CD14-positive monocyte (primary cell): Measurements from ENCODE around the gene LRWD1. TPM values are rescaled to one million over a fixed set of nuclear protein-coding genes. Genes with fewer than 3 reads are reported as not detected.
A peak's percentile ranks its signal among the peaks of the same experiment; 100 is the strongest.

Source experiments
- DNase-seq, 3 donors: peaks; one replicate each; pipeline ENCODE4 v3.0.0-alpha.2; 2011 to 2022
- H2AFZ ChIP-seq: 2 replicates; pipeline ENCODE4 v1.6.0; 2012; ENCODE audit warnings: mild to moderate bottlenecking, low read depth, low read length, inconsistent platforms; ENCODE audit not compliant: insufficient read depth, poor library complexity, severe bottlenecking
- H3K27ac ChIP-seq, 2 donors: 1 replicate in 1 of 2; 2 replicates in 1 of 2; pipeline ENCODE4 v1.5.1; 2012 to 2013; ENCODE audit warnings: low read length in 2 of 2, control low read depth in 1 of 2, inconsistent platforms in 1 of 2, low read depth in 1 of 2, mild to moderate bottlenecking in 1 of 2
- H3K27me3 ChIP-seq, 2 donors: one replicate each; pipeline versions ENCODE4 v1.6.0 to v1.6.1; 2011 to 2013; ENCODE audit warnings: low read length in 2 of 2; ENCODE audit not compliant: control insufficient read depth in 2 of 2, insufficient read depth in 2 of 2
- H3K36me3 ChIP-seq, 2 donors: replicated peaks in 1 of 2; 1 replicate in 1 of 2; 2 replicates in 1 of 2; pipeline versions ENCODE4 v1.5.1 to v1.6.1; 2012 to 2013; ENCODE audit warnings: low read length in 2 of 2, control low read depth in 1 of 2, inconsistent platforms in 1 of 2, mild to moderate bottlenecking in 1 of 2; ENCODE audit not compliant: insufficient read depth in 2 of 2, control insufficient read depth in 1 of 2
- H3K4me1 ChIP-seq, 2 donors: 1 replicate in 1 of 2; 2 replicates in 1 of 2; pipeline versions ENCODE4 v1.5.1 to v1.6.1; 2012 to 2013; ENCODE audit warnings: low read length in 2 of 2, control low read depth in 1 of 2, inconsistent platforms in 1 of 2, mild to moderate bottlenecking in 1 of 2, moderate library complexity in 1 of 2; ENCODE audit not compliant: insufficient read depth in 2 of 2, control insufficient read depth in 1 of 2
- H3K4me2 ChIP-seq: replicated peaks from 2 replicates; pipeline ENCODE3; 2012; ENCODE audit warnings: low read length, moderate library complexity, mild to moderate bottlenecking; ENCODE audit not compliant: poor library complexity, severe bottlenecking; ENCODE audit errors: extremely low read depth
- H3K4me3 ChIP-seq, 3 experiments: fragments of 200-600 bp in 1 of 3; sonication (generic) in 1 of 3; replicated peaks in 1 of 3; 1 replicate in 2 of 3; 2 replicates in 1 of 3; pipeline ENCODE4 v1.5.1; 2011 to 2013; ENCODE audit warnings: low read length in 3 of 3, mild to moderate bottlenecking in 3 of 3, control low read depth in 2 of 3, low read depth in 2 of 3, inconsistent platforms in 1 of 3, moderate library complexity in 1 of 3
- H3K79me2 ChIP-seq: 2 replicates; pipeline ENCODE4 v1.6.0; 2012; ENCODE audit warnings: mild to moderate bottlenecking, control low read depth, inconsistent platforms, low read length, moderate library complexity; ENCODE audit not compliant: insufficient read depth
- H3K9ac ChIP-seq: 2 replicates; pipeline ENCODE4 v1.6.0; 2017; ENCODE audit warnings: low read length, mild to moderate bottlenecking; ENCODE audit not compliant: insufficient read depth, poor library complexity, severe bottlenecking
- H3K9me3 ChIP-seq, 2 donors: replicated peaks in 1 of 2; 1 replicate in 1 of 2; 2 replicates in 1 of 2; pipeline versions ENCODE4 v1.5.1 to v1.6.1; 2012 to 2013; ENCODE audit warnings: low read length in 2 of 2, control low read depth in 1 of 2; ENCODE audit not compliant: control insufficient read depth in 1 of 2, insufficient read depth in 1 of 2
- H4K20me1 ChIP-seq: 2 replicates; pipeline ENCODE4 v1.6.0; 2012; ENCODE audit warnings: mild to moderate bottlenecking, low read length, control low read depth, moderate library complexity; ENCODE audit not compliant: insufficient read depth
- H3K27ac Mint-ChIP-seq, 7 donors: one replicate each; pipeline ENCODE4 v1.8.0; 2020; ENCODE audit warnings: mild to moderate bottlenecking in 7 of 7, mixed read lengths in 7 of 7, moderate library complexity in 6 of 7, inconsistent platforms in 2 of 7
- H3K27me3 Mint-ChIP-seq, 3 donors: one replicate each; pipeline ENCODE4 v1.8.0; 2021 to 2022; ENCODE audit warnings: low read depth in 3 of 3, mild to moderate bottlenecking in 3 of 3, mixed read lengths in 3 of 3, moderate library complexity in 3 of 3, inconsistent platforms in 1 of 3
- H3K36me3 Mint-ChIP-seq, 2 donors: one replicate each; pipeline ENCODE4 v1.8.0; 2020; ENCODE audit warnings: mixed read lengths in 2 of 2, inconsistent platforms in 1 of 2, mild to moderate bottlenecking in 1 of 2
- H3K4me1 Mint-ChIP-seq: one replicate; pipeline ENCODE4 v1.8.0; 2020; ENCODE audit warnings: mild to moderate bottlenecking, mixed read lengths
- H3K4me3 Mint-ChIP-seq, 2 donors: one replicate each; pipeline ENCODE4 v1.8.0; 2020; ENCODE audit warnings: mild to moderate bottlenecking in 2 of 2, mixed read lengths in 2 of 2, moderate library complexity in 1 of 2
- H3K9me3 Mint-ChIP-seq, 7 donors: one replicate each; pipeline ENCODE4 v1.8.0; 2020 to 2022; ENCODE audit warnings: mixed read lengths in 7 of 7, mild to moderate bottlenecking in 6 of 7, moderate library complexity in 6 of 7, inconsistent platforms in 2 of 7
- CTCF ChIP-seq: fragments of 200-600 bp; IDR thresholded peaks from one replicate; pipeline ENCODE4 v1.8.0; 2022; ENCODE audit warnings: antibody characterized with exemption, mild to moderate bottlenecking
- WGBS: methylation state at CpG from one replicate; pipeline ENCODE4 v1.1.5; 2013; ENCODE audit warnings: missing lambda C conversion rate; ENCODE audit not compliant: insufficient coverage; 5-methylcytosine and 5-hydroxymethylcytosine counted together
- intact Hi-C, 2 donors: fragments of 100-400 bp; cut with micrococcal nuclease; formaldehyde crosslinking; loops; one replicate each; pipeline versions ENCODE4 v1.15.0 to v1.15.1; 2023
- polyA plus RNA-seq, 3 donors: library from polyadenylated mRNA; depleted of rRNA in 1 of 3; unstranded in 2 of 3; stranded (reverse) in 1 of 3; fragments of 300-500 nt in 2 of 3; fragments of >200 nt in 1 of 3; fragmentation: Illumina TruSeq in 2 of 3; gene quantifications; 1 replicate in 2 of 3; 2 replicates in 1 of 3; pipeline ENCODE4 v1.2.3, GENCODE V29; 2012 to 2021

LRWD1 gene
- polyA plus RNA-seq, 3 donors, result 5.4 to 10.7 (median 6.1) TPM

- no peak for DNase-seq
- peaks cover 33 to 44% of the 10 kb centered on the region in 2 donors for H3K36me3 ChIP-seq
- H3K4me3 Mint-ChIP-seq, result no peak overlapping the region
Observed at GRCh38 chr7:102455596-102455995, 9.2 kb upstream of the LRWD1 start.

GRCh38 chr7:102456327-102456726, 8.5 kb upstream of the LRWD1 start:
- no peak for TF ChIP-seq CTCF
- no peaks in the 10 kb centered on the region for H3K4me1 Mint-ChIP-seq
- no peaks in the 10 kb centered on the region for H3K9me3 ChIP-seq
- no peak overlapping the region for H3K4me3 Mint-ChIP-seq
- no peak overlapping the region for H3K4me3 ChIP-seq
- no peak overlapping the region for H3K9ac ChIP-seq
- H4K20me1 ChIP-seq, result no peaks in the 10 kb centered on the region
- WGBS, result 100% methylated on average over 2 of the region's 10 CpGs
- no peak overlapping the region for H3K4me2 ChIP-seq
- H3K27ac ChIP-seq, result no peak overlapping the region
- peaks cover 33 to 44% of the 10 kb centered on the region in 2 donors for H3K36me3 ChIP-seq
- H3K9me3 Mint-ChIP-seq, result no peaks in the 10 kb centered on the region
- H2AFZ ChIP-seq, result no peak overlapping the region
- intact Hi-C loops, result loop anchor here in 1 of 2 donors (10.0 kb wide), 1 partner anchor 172 kb away; the partner anchor contains the start of gene SH2B2
- H3K27ac Mint-ChIP-seq, result peak overlapping the region in 1 of 7 donors; percentile 44
- peaks cover 26 to 51% of the 10 kb centered on the region in 2 donors for H3K36me3 Mint-ChIP-seq
- no peaks in the 10 kb centered on the region for H3K79me2 ChIP-seq
- no peaks in the 10 kb centered on the region for H3K27me3 ChIP-seq
- DNase-seq, result no peak
- no peaks in the 10 kb centered on the region for H3K4me1 ChIP-seq
- no peaks in the 10 kb centered on the region for H3K27me3 Mint-ChIP-seq

More at GRCh38 chr7:102455596-102455995, 9.2 kb upstream of the LRWD1 start:
- Mint-ChIP-seq H3K4me1 (no peaks in the 10 kb centered on the region), H3K9me3 (no peaks in the 10 kb centered on the region), H3K27me3 (no peaks in the 10 kb centered on the region), H3K27ac (no peak overlapping the region), H3K36me3 (peaks cover 26 to 50% of the 10 kb centered on the region in 2 donors)
- no peaks in the 10 kb centered on the region for H3K9me3 ChIP-seq
- H3K4me3 ChIP-seq, result no peak overlapping the region
- intact Hi-C loops, result loop anchor here in 1 of 2 donors (10.0 kb wide), 1 partner anchor 171 kb away; the partner anchor contains the start of gene SH2B2
- H3K4me2 ChIP-seq, result no peak overlapping the region
- WGBS, result 94% methylated on average over 10 of the region's 11 CpGs
- H3K27ac ChIP-seq, result no peak overlapping the region
- TF ChIP-seq CTCF, result no peak
- no peaks in the 10 kb centered on the region for H3K79me2 ChIP-seq
- peaks cover 1% of the 10 kb centered on the region for H4K20me1 ChIP-seq
- no peaks in the 10 kb centered on the region for H3K4me1 ChIP-seq
- H3K9ac ChIP-seq, result no peak overlapping the region
- H2AFZ ChIP-seq, result no peak overlapping the region
- H3K27me3 ChIP-seq, result no peaks in the 10 kb centered on the region
